HUES64 (cell line): Measurements from ENCODE around the gene SVOPL.
A peak's percentile ranks its signal among the peaks of the same experiment; 100 is the strongest.

Experiments
- H3K27ac ChIP-seq: 2 replicates; pipeline ENCODE4 v1.7.0; 2013; ENCODE audit warnings: low read depth, low read length, inconsistent platforms
- H3K27me3 ChIP-seq: 2 replicates; pipeline ENCODE4 v1.6.1; 2013; ENCODE audit warnings: mild to moderate bottlenecking, low read length; ENCODE audit not compliant: insufficient read depth
- H3K36me3 ChIP-seq: 2 replicates; pipeline ENCODE4 v1.6.1; 2013; ENCODE audit warnings: mild to moderate bottlenecking, low read length; ENCODE audit not compliant: insufficient read depth
- H3K4me1 ChIP-seq: 2 replicates; pipeline ENCODE4 v1.6.1; 2013; ENCODE audit warnings: mild to moderate bottlenecking, low read length, moderate library complexity; ENCODE audit not compliant: insufficient read depth
- H3K4me3 ChIP-seq: 2 replicates; pipeline ENCODE4 v1.5.1; 2013; ENCODE audit warnings: mild to moderate bottlenecking, low read length, moderate library complexity
- H3K9ac ChIP-seq: 2 replicates; pipeline ENCODE4 v1.6.1; 2013; ENCODE audit warnings: mild to moderate bottlenecking, low read depth, low read length
- H3K9me3 ChIP-seq: 2 replicates; pipeline ENCODE4 v1.6.1; 2013; ENCODE audit warnings: low read depth, low read length; ENCODE audit not compliant: insufficient read depth
- WGBS: fragments of 150-250, 120-280 bp; methylation state at CpG from one replicate; pipeline ENCODE4 v1.1.7; 2013; ENCODE audit warnings: missing lambda C conversion rate; 5-methylcytosine and 5-hydroxymethylcytosine counted together

Gene SVOPL

GRCh38 chr7:138668946-138669345 lies 32.2 kb downstream of the SVOPL start:
- H3K9ac ChIP-seq: no peak overlapping the region
- no peak overlapping the region; the same call in 1 of the 2 replicates for H3K27ac ChIP-seq
- H3K4me1 ChIP-seq: peaks cover 33% of the 10 kb centered on the region
- H3K36me3 ChIP-seq: no peaks in the 10 kb centered on the region
- no peaks in the 10 kb centered on the region for H3K27me3 ChIP-seq
- WGBS: 91% methylated on average over 3 of the region's 3 CpGs
- H3K4me3 ChIP-seq: no peak overlapping the region
- no peaks in the 10 kb centered on the region for H3K9me3 ChIP-seq

- Histone ChIP-seq H3K4me1 (peaks cover 37% of the 10 kb centered on the region), H3K36me3 (no peaks in the 10 kb centered on the region), H3K9me3 (no peaks in the 10 kb centered on the region), H3K9ac (no peak overlapping the region), H3K27ac (peak overlapping the region; percentile 76; the same call in 1 of the 2 replicates), H3K27me3 (no peaks in the 10 kb centered on the region), H3K4me3 (peak overlapping the region; percentile 4; the same call in 1 of the 2 replicates)
- 47% methylated on average over 2 of the region's 2 CpGs for WGBS
These were observed 32.9 kb downstream of the SVOPL start for GRCh38 chr7:138668229-138668596.

- Histone ChIP-seq H3K9ac (no peak overlapping the region), H3K9me3 (no peaks in the 10 kb centered on the region), H3K27ac (no peak overlapping the region; the same call in 1 of the 2 replicates), H3K36me3 (no peaks in the 10 kb centered on the region), H3K27me3 (no peaks in the 10 kb centered on the region), H3K4me1 (peaks cover 42% of the 10 kb centered on the region), H3K4me3 (peak overlapping the region; percentile 4; the same call in 1 of the 2 replicates)
- 86% methylated on average over 5 of the region's 6 CpGs for WGBS
These were observed 33.5 kb downstream of the SVOPL start for GRCh38 chr7:138667535-138668228.

GRCh38 chr7:138666385-138666784 lies 34.8 kb downstream of the SVOPL start:
- H3K4me1 ChIP-seq: peaks cover 53% of the 10 kb centered on the region
- no peak overlapping the region for H3K9ac ChIP-seq
- no peak overlapping the region for H3K4me3 ChIP-seq
- no peaks in the 10 kb centered on the region for H3K27me3 ChIP-seq
- no peaks in the 10 kb centered on the region for H3K36me3 ChIP-seq
- H3K27ac ChIP-seq: no peak overlapping the region
- 82% methylated on average over 2 of the region's 2 CpGs for WGBS
- no peaks in the 10 kb centered on the region for H3K9me3 ChIP-seq

- H3K4me1 ChIP-seq: peaks cover 58% of the 10 kb centered on the region
- WGBS: 96% methylated on average over 4 of the region's 4 CpGs
- no peaks in the 10 kb centered on the region for H3K36me3 ChIP-seq
- no peak overlapping the region for H3K9ac ChIP-seq
- no peak overlapping the region for H3K4me3 ChIP-seq
- no peaks in the 10 kb centered on the region for H3K9me3 ChIP-seq
- H3K27me3 ChIP-seq: no peaks in the 10 kb centered on the region
- no peak overlapping the region for H3K27ac ChIP-seq
These were observed 35.5 kb downstream of the SVOPL start for GRCh38 chr7:138665669-138666140.

- no peaks in the 10 kb centered on the region for H3K36me3 ChIP-seq
- no peaks in the 10 kb centered on the region for H3K27me3 ChIP-seq
- H3K9me3 ChIP-seq: no peaks in the 10 kb centered on the region
- peaks cover 58% of the 10 kb centered on the region for H3K4me1 ChIP-seq
- no peak overlapping the region for H3K27ac ChIP-seq
- H3K4me3 ChIP-seq: no peak overlapping the region
- H3K9ac ChIP-seq: no peak overlapping the region
- 57% methylated on average over 4 of the region's 4 CpGs for WGBS
These were observed 35.9 kb downstream of the SVOPL start for GRCh38 chr7:138665249-138665648.

GRCh38 chr7:138663725-138664710 lies 37.1 kb downstream of the SVOPL start:
- peak overlapping the region; percentile 54 for H3K27ac ChIP-seq
- peak overlapping the region; percentile 60 for H3K4me3 ChIP-seq
- H3K9me3 ChIP-seq: no peaks in the 10 kb centered on the region
- peak overlapping the region; percentile 53 for H3K9ac ChIP-seq
- WGBS: 43% methylated on average over 59 of the region's 59 CpGs
- no peaks in the 10 kb centered on the region for H3K27me3 ChIP-seq
- H3K4me1 ChIP-seq: peaks cover 58% of the 10 kb centered on the region
- no peaks in the 10 kb centered on the region for H3K36me3 ChIP-seq

GRCh38 chr7:138662991-138663320 lies 38.2 kb downstream of the SVOPL start:
- H3K27ac ChIP-seq: no peak overlapping the region; the same call in 1 of the 2 replicates
- H3K9ac ChIP-seq: no peak overlapping the region
- peaks cover 6% of the 10 kb centered on the region; the same call in 1 of the 2 replicates for H3K9me3 ChIP-seq
- WGBS: 82% methylated on average over 6 of the region's 6 CpGs
- no peak overlapping the region for H3K4me3 ChIP-seq
- H3K27me3 ChIP-seq: no peaks in the 10 kb centered on the region
- no peaks in the 10 kb centered on the region for H3K36me3 ChIP-seq
- peaks cover 52% of the 10 kb centered on the region for H3K4me1 ChIP-seq

- H3K36me3 ChIP-seq: no peaks in the 10 kb centered on the region
- no peak overlapping the region for H3K27ac ChIP-seq
- H3K9me3 ChIP-seq: peaks cover 9% of the 10 kb centered on the region; the same call in 1 of the 2 replicates
- no peak overlapping the region for H3K4me3 ChIP-seq
- H3K27me3 ChIP-seq: no peaks in the 10 kb centered on the region
- 87% methylated on average over 4 of the region's 5 CpGs for WGBS
- no peak overlapping the region for H3K9ac ChIP-seq
- peaks cover 47% of the 10 kb centered on the region for H3K4me1 ChIP-seq
These were observed 38.8 kb downstream of the SVOPL start for GRCh38 chr7:138662076-138662990.

- Histone ChIP-seq H3K9me3 (peaks cover 9% of the 10 kb centered on the region; the same call in 1 of the 2 replicates), H3K4me1 (peaks cover 35% of the 10 kb centered on the region), H3K36me3 (no peaks in the 10 kb centered on the region), H3K9ac (no peak overlapping the region), H3K27me3 (no peaks in the 10 kb centered on the region), H3K4me3 (no peak overlapping the region), H3K27ac (no peak overlapping the region)
- 88% methylated on average over 9 of the region's 9 CpGs for WGBS
These were observed 40.0 kb downstream of the SVOPL start for GRCh38 chr7:138661069-138661635.
